Metanephros (tissue), 2 donors: ENCODE data around the gene NPSR1. TPM values are rescaled to one million over a fixed set of nuclear protein-coding genes. Genes with fewer than 3 reads are reported as not detected.

Experiments used
- small RNA-seq: library from RNA; depleted of rRNA; stranded (forward); fragments of <200 nt; gene quantifications from one replicate; pipeline ENCODE3, GENCODE V24; 2014; ENCODE audit warnings: low replicate concordance
- total RNA-seq: library from RNA; depleted of rRNA; stranded (reverse); fragments of >200 nt; gene quantifications from one replicate; pipeline ENCODE4 v1.2.3, GENCODE V29; 2014

NPSR1 gene
- not detected for total RNA-seq

GRCh38 chr7:34657632-34658268, at the start of gene NPSR1:
NPSR1 (plus strand) TSS chr7:34658218; CDS start chr7:34658413, 195 bp downstream.

Small RNA genes lying within 50 kb of the gene (small RNA-seq; reads per million reads assigned to genes)
- not detected for gene RF00322
- gene RN7SL132P = not detected
